Raji (cell line): ENCODE measurements around the gene MTM1.

Source experiments
- POLR2A ChIP-seq: IDR thresholded peaks from 2 replicates; pipeline ENCODE4 v1.6.1; 2011; ENCODE audit warnings: low read depth, low read length, control low read depth; ENCODE audit not compliant: insufficient read depth

MTM1 gene

DNA sequence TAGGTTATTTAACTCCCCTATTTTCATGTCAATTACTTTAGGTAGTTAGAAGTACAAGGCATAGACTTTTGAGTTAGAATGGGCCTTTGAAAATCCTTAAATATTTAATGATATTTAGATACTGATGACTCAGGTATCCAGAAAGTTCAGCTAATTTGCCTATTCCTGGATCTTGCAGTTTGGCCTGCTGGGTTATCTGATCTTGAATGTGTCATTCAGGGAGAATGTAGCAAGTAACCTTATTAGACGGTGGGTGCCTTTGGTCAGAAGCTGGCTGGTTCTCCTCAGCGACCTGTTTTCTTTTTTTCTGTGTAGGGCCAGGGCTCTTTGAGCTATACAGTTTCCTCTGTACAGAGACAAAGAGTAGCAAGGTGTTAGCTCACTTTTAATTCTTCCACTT, 42.0 kb downstream of the MTM1 start:
- TF ChIP-seq POLR2A, result no peak

DNA sequence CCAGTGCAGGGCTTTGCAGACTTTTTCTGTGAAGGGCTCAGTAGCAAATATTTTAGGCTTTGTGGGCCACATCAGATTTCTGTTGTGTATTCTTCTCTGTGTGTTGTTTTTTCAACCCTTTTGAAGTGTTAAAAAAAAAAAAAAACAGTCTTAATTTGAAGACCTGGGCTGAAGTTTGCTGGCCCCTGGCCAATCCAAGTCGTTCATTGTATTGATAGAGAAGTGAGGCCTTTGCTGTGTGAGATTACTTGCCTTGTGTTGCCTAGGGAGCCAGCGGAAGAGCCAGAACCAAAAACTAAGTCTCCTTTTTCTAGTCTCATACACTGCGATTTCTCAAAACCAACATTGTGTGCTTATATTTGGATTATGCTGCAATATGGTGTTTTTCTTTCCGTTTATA, 46.9 kb downstream of the MTM1 start:
- no peak for TF ChIP-seq POLR2A

DNA sequence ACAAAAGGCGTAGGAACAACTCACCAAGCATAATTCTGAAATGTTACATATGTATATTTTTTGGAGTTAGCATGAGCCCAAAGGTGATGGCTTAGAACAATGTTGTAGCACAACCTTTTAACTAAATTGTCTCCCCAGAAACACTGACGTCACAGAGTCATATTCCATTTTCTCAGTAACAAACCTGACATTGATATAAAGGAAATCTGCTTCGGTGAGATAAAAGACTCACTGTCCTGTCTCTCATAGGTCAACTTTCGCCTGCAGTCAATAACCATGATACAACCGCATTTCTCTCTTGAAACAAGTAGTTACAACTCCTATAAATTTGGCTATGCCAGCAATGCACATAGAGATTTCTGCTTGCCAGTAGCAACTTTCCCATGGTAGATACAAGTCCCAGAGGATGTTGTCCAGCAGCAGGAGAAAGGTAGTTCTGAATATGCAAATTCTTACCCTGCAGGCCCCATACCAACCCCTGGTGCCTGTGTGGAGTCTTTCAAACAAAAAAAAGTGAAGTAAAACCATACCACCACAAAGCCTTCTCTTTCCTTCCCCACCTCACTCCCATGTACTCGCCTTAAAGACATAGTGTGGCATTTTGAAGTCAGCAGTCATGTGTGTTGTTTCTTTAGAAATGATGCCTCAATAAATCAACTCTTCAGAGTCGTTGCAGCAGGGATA, 47.9 kb downstream of the MTM1 start:
- no peak for TF ChIP-seq POLR2A

DNA sequence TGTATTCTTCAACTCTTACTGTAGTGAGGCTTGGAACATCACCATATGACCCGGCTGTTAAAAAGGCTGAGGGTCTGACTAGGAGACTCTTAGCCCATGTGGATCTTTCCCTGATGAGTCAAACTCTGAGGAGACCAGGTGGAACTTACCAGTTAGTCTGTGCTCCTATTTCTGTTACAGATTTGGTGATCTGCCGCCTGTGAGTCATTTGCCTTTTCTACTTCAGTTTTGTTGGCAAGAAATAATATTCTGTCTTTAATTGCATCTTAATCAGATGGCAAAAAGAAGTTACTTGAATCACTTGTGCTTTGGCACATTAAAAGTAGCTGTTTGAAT, 48.4 kb downstream of the MTM1 start:
- TF ChIP-seq POLR2A, result no peak

DNA sequence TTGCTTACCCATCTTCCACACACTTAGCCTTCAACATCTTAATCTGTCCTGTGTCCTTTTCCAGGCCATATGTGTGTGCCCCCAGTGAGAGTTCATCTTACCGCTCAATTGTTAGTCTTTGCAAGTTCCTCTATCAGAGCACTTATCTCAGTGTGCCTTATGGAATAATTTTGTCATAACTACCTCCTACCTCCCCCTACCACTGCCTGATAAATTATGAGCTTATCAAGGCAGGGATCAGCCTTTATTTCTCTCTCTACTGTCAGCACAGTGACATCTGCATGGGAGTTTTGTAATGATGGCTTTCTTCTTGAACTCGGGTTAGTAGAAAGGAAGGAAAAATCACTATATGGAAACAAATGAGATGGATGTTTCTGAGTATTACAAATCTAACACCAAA, 53.2 kb downstream of the MTM1 start:
- TF ChIP-seq POLR2A, result no peak

DNA sequence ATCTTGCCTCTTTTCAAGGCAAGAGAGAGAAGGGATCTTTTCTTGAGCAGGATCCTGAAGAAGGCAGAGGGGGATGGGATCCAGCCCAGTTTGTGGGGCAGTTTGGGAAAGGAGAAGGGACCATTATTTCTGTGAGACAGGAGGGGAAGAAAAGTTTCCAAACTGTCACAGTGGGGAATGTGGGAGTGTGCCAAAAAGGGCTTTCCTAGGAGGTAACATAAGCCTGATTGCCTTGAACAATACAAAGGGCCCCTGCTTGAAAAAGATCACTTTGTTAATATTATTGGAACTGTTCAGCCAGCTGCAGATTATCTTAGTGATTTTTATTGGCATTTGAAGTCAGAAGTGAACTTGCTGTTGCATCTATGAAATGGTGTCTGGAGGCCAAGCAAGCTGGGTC, 55.2 kb downstream of the MTM1 start:
- TF ChIP-seq POLR2A, result no peak

DNA sequence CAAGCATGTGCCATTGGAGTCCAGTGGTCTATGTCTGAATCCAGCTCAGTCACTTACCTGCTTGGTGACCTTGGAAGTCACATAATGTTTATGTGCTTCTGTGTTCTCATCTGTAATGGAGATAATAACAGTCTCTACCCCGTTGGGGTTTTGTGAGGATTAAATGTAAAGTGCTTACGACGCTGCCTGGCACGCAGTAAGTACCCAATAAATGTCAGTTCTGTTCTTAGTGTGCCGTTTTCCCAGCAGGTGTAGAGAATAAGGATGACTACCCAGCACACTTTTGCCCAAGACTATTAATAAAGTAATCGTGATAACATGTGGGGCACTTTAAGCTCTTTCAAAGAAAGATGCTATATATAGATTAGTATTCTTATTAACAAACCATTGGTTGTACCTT, 56.7 kb downstream of the MTM1 start:
- TF ChIP-seq POLR2A, result no peak

DNA sequence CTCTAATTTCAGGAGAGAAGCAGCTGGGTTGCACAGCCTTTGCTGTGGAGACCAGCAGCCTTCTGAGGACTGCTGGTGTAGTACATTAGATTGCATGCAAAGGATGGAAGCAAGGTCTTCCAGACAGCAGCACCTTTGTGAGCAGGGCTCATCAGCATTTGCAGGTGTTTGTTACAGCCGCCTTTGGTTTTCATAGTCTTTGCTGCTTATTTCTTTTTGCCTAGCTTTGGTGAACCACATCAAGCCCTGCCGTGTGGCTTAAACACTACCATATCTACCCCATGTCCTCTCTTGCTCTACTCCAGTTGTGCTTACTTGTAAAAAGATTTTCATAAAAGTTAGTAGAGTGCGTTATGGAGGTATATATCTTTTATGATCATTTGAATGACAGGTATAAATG, 57.5 kb downstream of the MTM1 start:
- TF ChIP-seq POLR2A, result no peak

DNA sequence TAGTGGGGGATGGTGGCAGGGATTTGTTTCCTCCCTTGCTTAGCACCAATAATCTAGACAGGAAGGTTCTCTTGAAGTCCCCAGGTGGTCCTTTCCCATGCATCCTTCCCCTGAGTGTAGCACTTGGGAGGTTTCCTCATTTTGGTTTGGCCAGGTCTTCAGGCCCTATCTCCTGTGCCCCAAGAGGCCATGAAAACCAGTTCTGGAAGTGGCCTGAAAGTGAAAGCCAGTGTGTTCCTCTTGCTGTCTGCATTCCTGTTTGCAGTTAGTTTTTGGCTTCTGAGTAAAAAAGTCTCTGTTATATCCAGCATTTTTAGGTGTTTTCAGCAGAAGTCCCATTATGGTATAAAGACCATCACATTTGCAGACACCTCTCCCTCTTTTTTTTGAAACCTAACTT, 59.5 kb downstream of the MTM1 start:
- TF ChIP-seq POLR2A, result no peak

DNA sequence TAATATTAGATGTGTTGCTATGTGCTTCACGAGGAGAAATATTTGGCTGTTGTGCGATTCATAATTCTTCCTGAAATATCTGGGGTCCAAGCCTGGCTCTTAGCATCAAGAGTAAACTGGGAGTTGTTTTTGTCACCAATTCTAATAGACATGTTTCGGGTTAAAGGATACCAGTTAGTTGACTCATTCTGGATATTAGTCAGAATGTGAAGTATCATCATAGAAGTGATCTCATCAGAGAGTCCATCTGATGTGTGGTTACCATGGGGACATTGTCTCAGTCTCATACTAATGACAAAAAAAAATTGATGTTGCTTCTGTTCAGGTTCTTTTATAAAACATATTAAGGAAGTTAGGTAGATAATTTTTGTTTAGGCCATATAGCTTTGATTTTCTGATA, 67.5 kb downstream of the MTM1 start:
- TF ChIP-seq POLR2A, result no peak

DNA sequence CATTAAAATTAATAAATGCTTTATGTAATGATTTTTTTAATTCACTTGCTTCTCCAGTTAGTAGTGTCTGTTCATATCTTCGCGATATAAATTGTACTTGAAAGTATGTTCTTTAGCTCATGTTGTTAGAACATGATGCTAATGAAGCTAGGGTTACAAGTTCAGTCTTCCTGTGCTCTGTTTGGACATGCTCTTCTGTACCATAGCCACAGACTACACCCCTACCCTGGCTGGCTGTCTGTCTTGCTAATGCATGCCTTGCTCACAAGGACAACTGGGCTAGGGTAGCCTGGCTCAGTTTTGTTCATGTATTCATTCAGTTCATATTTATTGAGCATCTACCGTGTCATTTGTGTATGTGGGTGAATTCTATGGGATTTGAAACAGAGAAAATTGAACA, 74.0 kb downstream of the MTM1 start:
- no peak for TF ChIP-seq POLR2A

DNA sequence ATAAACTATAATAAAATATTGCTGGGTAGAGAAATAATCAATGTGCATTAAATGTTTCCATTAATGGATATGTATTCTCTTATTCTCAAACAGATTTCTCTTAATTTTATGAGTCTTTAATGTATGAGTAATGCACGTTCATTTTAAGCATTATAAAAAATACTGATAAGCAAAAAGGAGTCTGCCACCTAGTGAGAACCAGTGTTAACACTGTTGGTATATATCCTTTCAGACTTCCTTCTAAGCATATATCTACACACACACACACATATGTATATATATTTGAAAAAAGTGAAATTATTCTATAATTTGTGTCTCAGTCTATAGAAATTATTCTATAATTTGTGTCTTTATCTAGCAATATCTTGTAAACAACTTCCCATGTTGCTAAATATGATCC, 74.8 kb downstream of the MTM1 start:
- TF ChIP-seq POLR2A, result no peak

DNA sequence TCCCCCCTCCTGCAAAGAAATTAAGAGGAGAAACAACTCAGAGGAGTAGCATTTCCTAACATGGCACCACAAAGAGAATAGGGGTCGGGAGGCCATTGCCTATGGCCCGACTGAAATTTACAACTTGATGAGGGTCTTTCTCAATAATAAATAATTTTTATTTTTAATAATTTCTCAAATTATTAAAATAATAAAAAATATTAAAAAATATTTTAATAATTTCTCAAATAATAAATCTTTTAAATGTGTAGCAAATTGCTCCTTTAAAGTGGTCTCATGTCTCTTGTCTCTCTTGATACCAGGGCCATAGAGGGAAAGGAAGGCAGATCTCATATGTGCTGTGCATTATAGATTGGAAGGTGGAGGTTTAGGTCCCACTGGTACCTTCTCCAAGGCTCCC, 75.5 kb downstream of the MTM1 start:
- no peak for TF ChIP-seq POLR2A

DNA sequence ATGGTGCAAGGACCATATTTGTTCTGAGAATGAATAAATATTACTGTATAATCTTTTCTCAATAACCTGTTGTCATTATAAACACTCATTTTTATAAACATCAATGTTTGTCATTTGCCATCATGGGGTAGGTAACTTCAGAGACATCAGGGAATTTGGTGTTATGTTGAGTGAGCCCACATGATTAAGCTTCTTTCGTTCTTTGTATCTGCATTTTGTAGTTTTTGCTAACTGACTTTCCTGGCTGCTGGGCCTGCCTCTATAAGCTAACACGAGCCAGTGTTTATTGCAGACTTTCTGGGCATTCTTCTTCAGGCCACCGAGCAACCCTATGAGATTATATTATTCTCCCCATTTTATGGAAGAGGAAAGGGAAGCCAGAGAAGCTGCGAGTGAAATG, 76.0 kb downstream of the MTM1 start:
- no peak for TF ChIP-seq POLR2A

DNA sequence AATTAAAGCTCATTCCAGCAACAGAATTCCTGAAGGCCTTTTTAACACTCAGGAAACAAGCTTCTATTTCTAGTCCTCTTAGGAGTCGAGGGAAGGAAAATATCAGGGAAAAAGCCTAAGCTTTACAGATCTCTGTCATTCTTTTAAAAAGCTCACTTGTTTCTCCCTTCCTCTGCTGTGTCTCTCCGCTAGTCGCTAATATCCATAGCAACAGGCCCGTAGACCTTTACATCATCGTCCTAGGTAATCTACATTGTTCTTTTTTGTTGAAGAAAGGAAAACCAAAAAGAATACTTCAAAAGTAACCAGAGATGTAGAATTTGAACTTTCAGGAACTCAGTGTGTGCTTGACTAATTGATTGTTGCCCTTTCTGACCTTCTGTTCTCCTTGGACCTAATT, 78.9 kb downstream of the MTM1 start:
- TF ChIP-seq POLR2A, result no peak

DNA sequence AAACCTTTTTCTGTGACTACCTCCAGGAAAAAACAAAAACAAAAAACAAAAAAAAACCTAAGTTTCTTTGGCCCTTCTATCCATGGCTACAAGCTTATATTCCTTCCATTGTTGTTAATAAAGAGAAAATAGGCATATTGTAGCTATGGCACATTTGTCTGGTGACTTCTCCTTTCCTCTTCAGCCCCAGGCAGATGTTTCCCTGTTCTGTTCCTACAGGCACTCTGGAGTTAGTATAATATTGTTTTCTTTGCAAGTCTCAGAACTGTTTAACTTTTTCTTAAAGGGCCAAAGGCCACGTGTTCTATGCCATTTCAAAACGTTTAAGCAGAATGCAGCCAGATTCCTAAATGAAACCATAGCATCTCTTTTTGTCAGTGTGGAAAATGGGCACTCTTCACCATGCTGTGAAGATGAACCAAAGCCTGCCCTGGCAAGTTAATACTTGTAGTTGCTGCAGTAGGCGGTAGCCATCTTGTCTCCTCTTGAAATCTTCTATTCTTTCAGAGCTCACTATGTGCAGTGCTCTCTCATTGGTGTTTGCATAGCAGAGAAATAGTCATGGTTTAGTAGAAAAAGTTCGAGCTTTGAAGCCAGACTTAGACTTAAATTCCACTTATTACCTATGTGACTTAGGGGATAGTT, 80.0 kb downstream of the MTM1 start:
- TF ChIP-seq POLR2A, result no peak

DNA sequence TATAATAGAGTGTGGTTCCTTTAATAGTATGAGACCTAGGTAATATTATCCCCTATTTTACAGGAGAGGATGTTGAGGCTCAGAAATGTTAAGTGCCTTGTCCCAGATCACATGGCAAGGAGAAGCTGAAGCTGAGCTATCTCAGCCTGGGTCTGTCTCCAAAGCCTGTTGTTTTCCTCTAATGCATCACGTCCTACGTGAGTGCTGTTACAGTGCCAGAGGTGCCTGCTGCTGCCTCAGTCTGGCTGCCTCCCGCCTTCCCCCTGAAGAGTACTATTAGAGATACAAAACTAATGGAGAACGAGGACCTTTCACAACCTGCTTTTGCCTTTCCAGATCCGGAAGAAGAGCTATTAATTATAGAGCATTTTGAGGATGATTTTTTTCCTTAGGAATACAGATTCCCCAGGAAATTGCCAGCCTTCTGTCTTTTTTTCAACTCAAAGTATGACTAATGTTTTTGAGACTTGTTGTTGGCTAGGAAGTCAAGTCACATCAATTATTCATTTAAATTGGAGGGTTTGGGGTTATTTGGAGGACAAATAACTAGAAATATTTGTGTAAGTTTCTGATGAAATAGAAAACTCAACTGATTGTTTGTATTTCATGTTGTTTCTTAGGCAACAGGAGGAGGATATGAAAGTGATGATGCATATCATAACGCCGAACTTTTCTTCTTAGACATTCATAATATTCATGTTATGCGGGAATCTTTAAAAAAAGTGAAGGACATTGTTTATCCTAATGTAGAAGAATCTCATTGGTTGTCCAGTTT, 80.9 kb downstream of the MTM1 start:
- no peak for TF ChIP-seq POLR2A

DNA sequence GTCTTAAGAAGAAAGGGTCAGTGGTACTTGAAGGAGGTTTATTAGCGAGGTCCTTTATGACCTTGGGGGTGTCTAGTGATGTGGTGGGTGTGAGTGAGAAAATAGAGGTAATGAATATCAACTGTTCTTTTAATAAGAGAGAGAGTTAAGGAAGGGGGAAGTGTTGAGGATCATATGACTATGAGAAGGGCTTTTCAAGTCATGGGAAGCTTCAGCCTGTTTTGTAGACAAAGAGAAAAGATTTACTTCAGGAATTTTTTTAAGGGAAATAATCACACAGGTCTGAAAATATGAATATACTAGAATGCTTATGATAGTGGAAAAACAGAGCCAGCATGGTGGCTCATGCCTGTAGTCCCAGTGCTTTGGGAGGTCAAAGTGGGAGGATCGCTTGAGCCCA, 83.5 kb downstream of the MTM1 start:
- no peak for TF ChIP-seq POLR2A
